OCI-LY1 (cell line): ENCODE results near the gene TMPRSS5.

ENCODE experiments used
- H2AFZ ChIP-seq: fragments of 200-600 bp; sonication (generic), shearing (Covaris generic); 2 replicates; pipeline ENCODE4 v1.6.0; 2014; ENCODE audit warnings: antibody characterized with exemption, mild to moderate bottlenecking, low read length
- H3F3A ChIP-seq: fragments of 200-600 bp; sonication (generic), shearing (Covaris generic); 2 replicates; pipeline ENCODE4 v1.6.0; 2014; ENCODE audit warnings: mild to moderate bottlenecking, antibody characterized with exemption, low read length, moderate library complexity; ENCODE audit not compliant: insufficient read depth
- H3K27ac ChIP-seq: fragments of 200-600 bp; sonication (generic); 2 replicates; pipeline ENCODE4 v1.5.1; 2014; ENCODE audit warnings: low read length, mixed run types, mild to moderate bottlenecking, low read depth; ENCODE audit not compliant: poor library complexity, severe bottlenecking
- H3K27me3 ChIP-seq: fragments of 200-600 bp; sonication (generic); 2 replicates; pipeline ENCODE4 v1.6.0; 2014; ENCODE audit warnings: antibody characterized with exemption, mild to moderate bottlenecking, low read length, moderate library complexity; ENCODE audit not compliant: insufficient read depth
- H3K36me3 ChIP-seq: fragments of 200-600 bp; sonication (generic); 2 replicates; pipeline ENCODE4 v1.6.1; 2014; ENCODE audit warnings: mild to moderate bottlenecking, antibody characterized with exemption, low read length, moderate library complexity, mixed read lengths; ENCODE audit not compliant: insufficient read depth
- H3K4me1 ChIP-seq: fragments of 200-600 bp; sonication (generic); 2 replicates; pipeline ENCODE4 v1.5.1; 2014; ENCODE audit warnings: mild to moderate bottlenecking, low read length, moderate library complexity; ENCODE audit not compliant: insufficient read depth, severe bottlenecking
- H3K4me2 ChIP-seq: fragments of 200-600 bp; sonication (generic), shearing (Covaris generic); 2 replicates; pipeline ENCODE4 v1.6.1; 2014; ENCODE audit warnings: low read length
- H3K4me3 ChIP-seq: fragments of 200-600 bp; sonication (generic); 2 replicates; pipeline ENCODE4 v1.5.1; 2014; ENCODE audit warnings: low read length, low read depth, mild to moderate bottlenecking, mixed read lengths; ENCODE audit not compliant: poor library complexity, severe bottlenecking
- H3K79me2 ChIP-seq: fragments of 200-600 bp; shearing (Covaris generic); 2 replicates; pipeline ENCODE4 v1.6.1; 2016; ENCODE audit warnings: mixed run types, low read length, mixed read lengths; ENCODE audit not compliant: insufficient read depth
- H3K9ac ChIP-seq: fragments of 200-600 bp; sonication (generic), shearing (Covaris generic); 2 replicates; pipeline ENCODE4 v1.6.1; 2014; ENCODE audit warnings: mild to moderate bottlenecking, low read length, mixed read lengths
- H3K9me2 ChIP-seq: fragments of 200-600 bp; sonication (generic), shearing (Covaris generic); 2 replicates; pipeline ENCODE4 v1.6.1; 2014; ENCODE audit warnings: low read depth, mild to moderate bottlenecking, low read length, mixed read lengths
- H3K9me3 ChIP-seq: fragments of 200-600 bp; shearing (Covaris generic); 2 replicates; pipeline ENCODE4 v1.6.1; 2014; ENCODE audit warnings: low read length, mixed read lengths
- H4K20me1 ChIP-seq: fragments of 200-600 bp; sonication (generic), shearing (Covaris generic); 2 replicates; pipeline ENCODE4 v1.6.0; 2016; ENCODE audit warnings: mild to moderate bottlenecking, low read length; ENCODE audit not compliant: insufficient read depth
- CTCF ChIP-seq: fragments of 200-600 bp; sonication (generic), shearing (Covaris generic); IDR thresholded peaks from 2 replicates; pipeline ENCODE4 v1.5.1; 2017; ENCODE audit warnings: mild to moderate bottlenecking, antibody characterized with exemption, low read length, moderate library complexity, mixed read lengths
- EZH2 ChIP-seq: fragments of 200-600 bp; sonication (generic), shearing (Covaris generic); IDR thresholded peaks from 2 replicates; pipeline ENCODE4 v1.8.0; 2017; ENCODE audit warnings: borderline replicate concordance, mixed run types, mild to moderate bottlenecking, antibody characterized with exemption, low read length, moderate library complexity, mixed read lengths

TMPRSS5 gene

GRCh38 chr11:113684496-113684895 lies 21.6 kb downstream of the TMPRSS5 start:
- Histone ChIP-seq H3K27me3 (no peaks in the 10 kb centered on the region), H3K9ac (no peak overlapping the region), H2AFZ (no peak overlapping the region), H3K9me3 (no peaks in the 10 kb centered on the region), H3K79me2 (no peaks in the 10 kb centered on the region), H3K36me3 (no peaks in the 10 kb centered on the region), H3K27ac (no peak overlapping the region), H3K4me2 (no peak overlapping the region), H3K9me2 (no peaks in the 10 kb centered on the region), H4K20me1 (no peaks in the 10 kb centered on the region), H3K4me3 (no peak overlapping the region), H3F3A (no peaks in the 10 kb centered on the region), H3K4me1 (no peaks in the 10 kb centered on the region)
- TF ChIP-seq CTCF (no peak), EZH2 (no peak)

- Histone ChIP-seq H3K79me2 (no peaks in the 10 kb centered on the region), H3K9me2 (no peaks in the 10 kb centered on the region), H3K9ac (no peak overlapping the region), H3K9me3 (no peaks in the 10 kb centered on the region), H3K4me3 (no peak overlapping the region), H3K4me1 (no peaks in the 10 kb centered on the region), H3K27me3 (no peaks in the 10 kb centered on the region), H3K4me2 (no peak overlapping the region), H2AFZ (no peak overlapping the region), H3K36me3 (no peaks in the 10 kb centered on the region), H3K27ac (no peak overlapping the region), H3F3A (no peaks in the 10 kb centered on the region), H4K20me1 (no peaks in the 10 kb centered on the region)
- TF ChIP-seq CTCF (no peak), EZH2 (no peak)
Observed at GRCh38 chr11:113683481-113684046, 22.5 kb downstream of the TMPRSS5 start.

GRCh38 chr11:113681711-113682413 lies 24.2 kb downstream of the TMPRSS5 start:
- TF ChIP-seq CTCF (no peak), EZH2 (no peak)
- Histone ChIP-seq H3K9ac (no peak overlapping the region), H3K4me1 (no peaks in the 10 kb centered on the region), H3K9me2 (no peaks in the 10 kb centered on the region), H3F3A (no peaks in the 10 kb centered on the region), H3K4me2 (no peak overlapping the region), H3K9me3 (no peaks in the 10 kb centered on the region), H2AFZ (no peak overlapping the region), H3K27me3 (no peaks in the 10 kb centered on the region), H3K36me3 (no peaks in the 10 kb centered on the region), H3K79me2 (no peaks in the 10 kb centered on the region), H4K20me1 (no peaks in the 10 kb centered on the region), H3K4me3 (no peak overlapping the region), H3K27ac (no peak overlapping the region)
